Hepatocyte (in vitro differentiated cells): ENCODE data around the gene RFX4.

Experiments used
- EZH2 ChIP-seq: fragments of 200-600 bp; sonication (generic); IDR thresholded peaks from 2 replicates; pipeline ENCODE4 v1.6.1; 2016; ENCODE audit warnings: antibody characterized with exemption, mild to moderate bottlenecking, borderline replicate concordance
- TF ChIP-seq, protein P1 (sequence below): fragments of 200-600 bp; sonication (generic); IDR thresholded peaks from 2 replicates; pipeline ENCODE4 v1.5.1; 2016; ENCODE audit warnings: antibody characterized with exemption, mild to moderate bottlenecking; ENCODE audit not compliant: poor library complexity

DNA sequence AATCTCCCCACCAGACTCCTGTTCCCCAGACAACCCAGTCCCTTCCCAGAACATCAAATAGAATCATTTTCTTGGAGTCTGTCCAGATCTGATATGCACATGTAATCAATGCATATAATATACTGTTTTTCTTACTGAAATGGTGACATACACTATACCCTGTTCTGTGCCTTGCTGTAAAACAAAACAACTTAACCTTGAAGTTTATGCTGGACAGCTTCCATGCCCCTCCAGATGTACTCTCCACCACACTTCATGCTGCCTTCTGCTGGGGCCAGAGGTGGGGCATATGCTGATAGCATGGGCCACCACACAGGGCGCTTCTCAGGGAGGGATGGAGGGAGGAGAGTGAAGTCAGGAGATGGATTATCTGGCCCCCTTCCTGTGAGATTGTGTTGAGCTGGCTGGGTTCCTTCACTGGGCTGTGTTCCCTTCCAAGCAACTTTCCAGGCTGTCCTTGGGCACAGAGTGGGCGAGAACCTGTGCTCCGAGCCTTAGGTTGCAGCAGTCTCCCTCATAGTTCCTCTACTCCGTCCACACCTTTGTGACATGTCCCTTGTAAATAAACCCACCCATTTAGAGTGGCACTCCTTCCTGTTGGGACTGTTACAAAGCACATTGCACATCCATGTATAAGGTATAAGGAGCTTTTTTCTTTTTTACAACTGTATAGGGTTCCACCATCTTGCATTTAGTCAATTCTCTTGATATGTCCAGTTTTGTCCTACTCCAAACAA is 114.0 kb downstream of the RFX4 start:
- no peak for TF ChIP-seq EZH2
- TF ChIP-seq, protein P1, sequence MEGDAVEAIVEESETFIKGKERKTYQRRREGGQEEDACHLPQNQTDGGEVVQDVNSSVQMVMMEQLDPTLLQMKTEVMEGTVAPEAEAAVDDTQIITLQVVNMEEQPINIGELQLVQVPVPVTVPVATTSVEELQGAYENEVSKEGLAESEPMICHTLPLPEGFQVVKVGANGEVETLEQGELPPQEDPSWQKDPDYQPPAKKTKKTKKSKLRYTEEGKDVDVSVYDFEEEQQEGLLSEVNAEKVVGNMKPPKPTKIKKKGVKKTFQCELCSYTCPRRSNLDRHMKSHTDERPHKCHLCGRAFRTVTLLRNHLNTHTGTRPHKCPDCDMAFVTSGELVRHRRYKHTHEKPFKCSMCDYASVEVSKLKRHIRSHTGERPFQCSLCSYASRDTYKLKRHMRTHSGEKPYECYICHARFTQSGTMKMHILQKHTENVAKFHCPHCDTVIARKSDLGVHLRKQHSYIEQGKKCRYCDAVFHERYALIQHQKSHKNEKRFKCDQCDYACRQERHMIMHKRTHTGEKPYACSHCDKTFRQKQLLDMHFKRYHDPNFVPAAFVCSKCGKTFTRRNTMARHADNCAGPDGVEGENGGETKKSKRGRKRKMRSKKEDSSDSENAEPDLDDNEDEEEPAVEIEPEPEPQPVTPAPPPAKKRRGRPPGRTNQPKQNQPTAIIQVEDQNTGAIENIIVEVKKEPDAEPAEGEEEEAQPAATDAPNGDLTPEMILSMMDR: no peak
